Stimulated activated CD4-positive, alpha-beta T cell treated with anti-CD3 and anti-CD28 coated beads, TNF-alpha, amount 100 ng/mL, for 24 hours (primary cell): ENCODE results near the gene TRIM41.
"Not testable (repeated sequence)": the region's sequence is repeated elsewhere in the genome, so short reads cannot be mapped to it uniquely, and the experiment has no call there.

Experiments used
- DNase-seq, 3 experiments: peaks; one replicate each; pipeline ENCODE4 v3.0.0-alpha.2; 2020; ENCODE audit warnings: low read depth in 3 of 3

Gene TRIM41

DNA sequence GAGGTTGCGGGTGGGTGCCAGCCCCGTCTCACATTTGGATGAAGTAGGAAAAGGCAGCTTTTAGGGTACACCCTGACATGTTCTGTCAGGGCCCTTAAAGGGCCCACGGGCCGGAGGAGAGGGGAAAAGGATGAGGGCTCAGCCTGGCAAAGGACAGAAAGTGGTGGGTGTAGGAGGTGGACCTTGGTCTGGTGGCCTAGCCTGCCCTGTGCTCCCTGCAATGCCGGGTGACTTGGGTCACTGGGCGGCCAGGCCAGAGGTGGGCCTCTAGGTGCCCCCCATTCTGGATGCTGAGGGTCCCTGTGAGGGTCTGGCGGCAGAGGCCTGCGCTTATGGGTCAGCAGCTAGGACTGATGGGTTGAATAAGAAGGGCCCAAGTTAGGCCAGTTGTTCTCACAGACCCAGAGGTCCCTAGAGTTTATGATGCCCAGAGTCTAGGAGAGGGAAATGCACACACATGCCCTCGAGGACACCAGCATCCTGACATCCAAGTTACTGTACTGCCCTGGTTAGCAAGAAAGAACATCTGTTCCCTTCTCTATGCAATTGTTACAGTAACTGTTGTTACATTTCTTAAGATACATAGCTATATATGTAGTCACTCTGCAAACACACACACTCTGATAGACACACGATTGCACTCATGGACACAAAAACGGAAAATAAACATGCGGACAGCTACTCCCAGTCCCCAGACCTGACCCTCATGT lies 30.6 kb upstream of the TRIM41 start:
- no peak for DNase-seq

DNA sequence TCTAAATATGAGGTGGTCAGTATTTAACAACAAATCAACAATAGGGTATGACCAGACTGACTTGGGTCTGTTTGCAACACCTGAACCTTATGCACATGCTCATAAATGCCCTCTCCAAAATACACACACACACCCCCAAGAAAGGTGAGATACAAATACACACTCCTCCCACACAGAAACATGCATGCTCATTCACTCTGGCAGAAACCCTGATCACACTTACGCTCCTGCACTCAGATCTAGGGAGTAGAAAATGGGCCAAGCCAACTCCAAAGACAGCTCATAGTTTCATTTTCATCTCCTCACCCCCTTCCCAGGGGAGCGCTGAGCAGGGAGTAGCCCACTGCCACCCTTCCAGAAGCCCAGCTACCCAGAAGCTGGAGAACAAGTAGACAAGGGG lies 29.4 kb upstream of the TRIM41 start:
- no peak for DNase-seq

DNA sequence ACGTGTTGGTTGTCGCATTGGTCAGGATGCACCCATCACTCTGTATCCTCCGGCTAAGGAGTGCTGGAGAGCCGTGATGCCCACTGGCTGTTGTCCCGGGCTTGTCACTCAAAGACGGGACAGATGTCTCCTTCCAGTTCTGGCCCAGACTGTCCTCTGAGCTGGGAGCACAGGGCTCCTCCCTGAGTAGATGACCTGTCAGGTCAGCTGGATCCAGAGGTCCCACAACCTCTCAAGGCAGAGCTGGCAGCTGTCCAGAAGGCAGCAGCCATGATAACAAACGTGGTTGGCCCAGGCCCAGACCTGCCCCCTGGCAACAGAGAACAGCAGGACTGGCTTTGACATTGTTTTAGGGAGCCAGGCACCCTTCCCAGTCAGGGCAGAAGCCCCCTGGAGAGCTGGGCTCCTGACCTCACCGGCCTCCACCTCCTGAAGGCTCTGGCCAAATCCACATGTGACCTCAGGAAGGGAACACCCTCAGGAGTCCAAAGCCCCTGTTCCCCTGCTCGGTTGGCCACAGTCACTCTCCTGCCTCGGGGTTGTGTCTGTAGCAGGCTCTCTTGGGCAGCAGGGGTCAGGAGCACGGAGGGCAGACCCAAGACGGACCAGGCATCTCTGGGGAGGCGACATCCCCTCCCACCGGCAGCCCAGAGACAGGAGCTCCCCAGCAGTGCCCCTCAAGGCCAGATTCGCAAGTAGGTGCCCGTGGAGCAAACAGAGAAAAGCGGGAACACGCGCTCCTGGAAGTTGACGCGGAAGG lies 28.4 kb upstream of the TRIM41 start:
- no peak for DNase-seq

DNA sequence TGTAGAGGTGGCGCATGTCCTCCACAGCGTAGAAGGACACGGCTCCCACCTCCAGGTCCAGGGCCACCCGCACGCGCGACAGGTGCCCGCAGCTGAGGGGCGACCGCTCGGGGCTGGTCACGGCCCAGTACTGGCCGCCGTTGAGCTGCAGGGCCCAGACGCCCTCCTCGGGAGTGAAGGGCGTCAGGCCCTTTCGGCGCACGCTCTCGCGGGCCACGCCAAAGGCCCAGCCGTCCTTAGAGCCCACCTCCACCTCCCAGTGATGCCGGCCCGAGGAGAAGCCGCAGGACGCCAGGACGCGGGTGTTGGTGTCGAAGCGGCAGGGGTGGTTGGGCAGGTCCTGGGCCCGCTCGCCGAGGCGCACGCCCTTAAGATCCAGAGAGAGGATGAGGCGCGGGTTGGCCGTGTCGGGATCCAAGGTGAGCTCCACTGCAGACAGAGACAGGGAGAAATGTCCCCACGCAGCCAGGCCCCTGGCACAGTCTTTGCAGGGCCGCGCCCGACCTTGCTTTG lies 27.8 kb upstream of the TRIM41 start:
- DNase-seq: no peak

DNA sequence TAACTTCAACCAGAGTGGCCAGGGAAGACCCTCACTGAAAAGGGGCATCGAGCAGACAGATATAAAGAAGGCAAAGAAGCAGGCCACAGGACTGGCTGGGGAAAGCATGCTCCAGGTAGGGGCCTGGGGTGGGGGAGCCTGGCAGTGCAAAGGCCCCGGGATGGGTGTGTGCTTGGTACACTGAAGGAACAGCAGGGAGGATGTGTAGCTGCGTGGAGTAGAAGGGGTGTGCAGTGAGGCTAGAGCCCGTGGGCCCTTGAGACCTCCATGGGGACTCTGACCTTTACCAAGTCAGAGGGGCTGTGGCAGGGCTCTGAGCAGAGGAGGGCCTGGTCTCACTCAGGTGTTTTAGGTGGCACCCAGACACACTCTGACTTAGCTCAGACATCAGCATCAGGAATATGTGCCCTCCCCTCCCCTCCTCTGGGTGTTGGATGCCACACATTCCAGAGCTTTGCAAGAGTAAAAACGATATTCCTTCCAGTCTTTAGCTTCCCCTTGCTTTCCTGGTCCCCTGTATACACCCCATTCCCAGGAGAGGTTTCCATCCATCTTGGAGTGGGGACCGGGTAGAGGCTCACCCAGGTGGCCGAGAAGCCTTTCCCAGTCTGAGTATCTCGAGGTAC lies 25.6 kb upstream of the TRIM41 start:
- no peak for DNase-seq

DNA sequence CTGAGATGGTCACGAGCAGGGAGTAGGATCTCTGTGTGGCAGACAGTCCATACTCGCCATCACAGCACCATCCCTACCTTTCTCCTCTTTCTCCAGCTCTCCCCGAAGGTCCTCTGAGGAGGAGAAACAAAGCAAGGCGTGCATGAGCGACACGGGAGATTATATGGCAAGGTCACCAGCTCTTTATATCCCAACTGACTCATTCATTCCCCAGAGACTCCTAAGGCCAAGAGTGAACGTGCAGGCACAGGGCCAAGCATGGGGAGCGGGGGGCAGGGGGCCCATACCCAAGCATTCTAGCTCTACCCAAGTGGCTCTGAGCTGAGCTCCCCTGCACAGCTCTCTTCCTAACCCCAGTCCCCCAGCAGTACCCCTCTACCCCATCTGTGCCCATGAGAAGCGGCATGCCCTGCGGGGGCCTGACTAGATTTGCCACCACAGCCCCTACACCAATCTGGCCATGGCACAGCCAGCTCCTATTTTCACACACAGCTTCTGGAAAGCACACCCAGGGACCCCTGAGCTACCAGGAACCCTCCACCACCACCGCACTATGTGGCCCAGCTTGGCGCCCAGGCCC lies 24.9 kb upstream of the TRIM41 start:
- no peak for DNase-seq

DNA sequence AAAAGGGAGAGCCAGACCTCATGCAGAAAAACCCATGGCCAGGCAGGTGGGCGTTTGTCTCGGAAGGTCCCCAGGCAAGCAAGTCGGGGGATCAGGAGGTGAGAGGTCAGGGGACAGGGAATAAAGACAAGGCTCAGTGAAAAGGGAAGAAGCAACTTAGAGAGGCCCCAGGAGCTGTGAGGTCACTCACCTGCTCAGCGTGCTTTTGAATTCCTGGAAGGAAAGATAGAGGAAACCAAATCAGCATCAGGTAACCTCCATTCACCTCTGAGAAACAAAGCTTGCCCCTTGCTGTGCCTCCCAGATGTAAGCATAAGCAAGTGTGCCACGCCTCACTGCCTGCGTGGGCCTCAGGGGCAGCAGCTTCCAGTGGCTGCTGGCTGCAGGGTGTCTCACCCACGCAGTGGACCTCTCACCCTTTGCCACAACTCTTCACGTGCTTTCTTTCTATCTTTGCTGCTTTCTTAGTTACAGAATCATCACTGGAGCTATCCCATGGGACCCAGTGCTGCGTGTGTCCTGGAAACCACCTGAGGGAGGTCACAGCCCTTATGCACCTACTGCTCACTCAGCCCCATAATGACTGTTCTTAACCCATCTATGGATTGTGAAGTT lies 24.1 kb upstream of the TRIM41 start:
- DNase-seq: no peak

DNA sequence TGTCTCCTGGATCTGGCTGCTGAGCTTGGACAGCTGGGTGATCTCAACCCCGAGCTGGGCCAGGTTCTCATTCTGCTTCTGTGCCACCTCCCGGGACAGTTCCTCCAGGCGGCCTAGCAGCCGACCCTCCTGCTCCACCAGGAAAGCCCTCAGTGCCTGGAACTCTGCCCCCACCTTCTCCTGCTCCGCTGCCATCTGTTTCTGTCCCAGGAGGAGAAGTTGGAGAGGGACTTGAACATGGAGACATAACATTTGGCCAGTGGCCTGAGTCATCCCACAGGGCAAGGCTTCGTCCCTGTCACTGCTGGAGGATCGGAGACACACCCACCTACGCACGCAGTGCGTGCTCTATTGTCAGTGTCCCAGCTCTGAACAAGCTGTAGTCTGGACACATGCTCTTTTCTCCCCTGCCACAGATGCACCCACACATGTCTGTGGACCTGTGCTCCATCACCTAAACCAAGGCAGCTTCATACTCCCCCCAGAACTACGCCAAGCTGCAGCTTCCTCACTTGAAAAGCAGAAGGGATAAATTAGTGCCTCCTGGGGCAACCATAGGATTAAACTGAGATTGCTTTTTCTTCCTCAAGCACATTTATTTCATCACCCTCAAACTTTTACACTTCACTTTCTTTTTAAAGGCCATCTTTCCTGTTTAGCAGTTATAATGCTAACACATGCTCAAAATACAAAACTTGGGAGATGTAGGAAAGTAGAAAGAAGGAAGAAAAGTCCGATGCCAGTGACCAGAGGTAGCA lies 23.0 kb upstream of the TRIM41 start:
- DNase-seq: no peak

DNA sequence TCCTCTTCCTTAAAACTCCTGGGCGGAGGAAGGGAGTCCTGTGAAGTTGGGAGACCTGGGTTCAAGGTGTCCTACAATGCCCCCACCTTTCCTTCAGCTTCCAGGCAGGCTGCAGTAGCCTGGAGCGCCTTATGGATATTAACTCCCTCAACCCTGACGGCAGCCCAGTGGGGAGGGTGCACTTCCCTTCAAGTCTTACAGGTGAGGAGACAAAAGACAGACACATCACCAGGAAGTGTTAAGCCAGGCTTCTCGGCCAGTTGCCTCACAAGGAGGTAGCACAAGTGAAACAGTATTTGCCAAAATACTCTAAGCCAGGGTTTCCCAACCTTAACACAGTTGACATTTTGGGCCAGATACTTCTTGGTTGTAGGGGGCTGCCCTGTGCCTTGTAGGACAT lies 22.3 kb upstream of the TRIM41 start:
- DNase-seq: no peak

DNA sequence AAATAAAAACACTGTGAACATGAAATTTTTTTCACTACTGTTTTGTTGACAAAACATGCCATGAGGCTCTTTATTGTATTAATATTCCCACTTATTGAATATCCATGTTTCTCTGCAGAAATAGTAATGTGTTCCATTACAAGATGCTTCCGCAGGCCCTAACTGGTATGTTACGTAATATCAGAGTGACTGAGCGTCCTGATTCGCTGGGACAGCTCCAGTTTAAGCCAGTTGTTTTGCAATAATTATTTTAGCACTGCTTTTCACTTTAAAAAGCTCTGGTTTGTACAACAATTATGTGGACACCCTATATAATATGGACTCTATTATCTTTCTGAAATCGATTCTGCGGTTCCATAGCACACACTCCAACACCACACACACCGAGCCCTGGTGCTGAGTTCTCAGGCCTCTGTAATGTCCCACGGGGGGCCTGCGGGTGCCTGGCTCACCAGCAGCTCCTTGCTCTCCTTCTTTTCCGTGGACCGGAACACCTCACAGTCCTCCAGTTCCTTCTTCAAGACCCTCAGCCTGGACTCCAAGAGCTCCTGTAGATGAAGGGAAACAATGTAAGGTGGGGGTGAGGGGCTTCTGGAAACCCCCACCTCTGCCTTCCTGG lies 19.9 kb upstream of the TRIM41 start:
- no peak for DNase-seq

DNA sequence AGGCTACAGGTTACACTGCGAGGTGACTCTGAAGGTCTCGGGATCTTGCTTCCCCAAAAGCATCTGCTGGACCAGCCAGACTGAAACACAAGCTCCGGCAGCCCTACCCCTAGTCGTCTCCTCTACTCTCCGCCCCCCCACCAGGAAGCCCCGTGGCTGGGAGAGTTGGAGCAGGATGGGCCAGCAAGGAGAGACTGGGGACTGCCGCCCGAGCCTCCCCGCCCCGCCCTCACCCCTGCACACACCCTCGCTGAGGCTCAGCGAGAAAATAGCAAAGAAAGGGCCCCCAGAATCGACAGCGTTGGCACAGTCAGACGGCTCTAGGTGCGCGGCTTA lies 19.3 kb upstream of the TRIM41 start:
- DNase-seq: no peak

DNA sequence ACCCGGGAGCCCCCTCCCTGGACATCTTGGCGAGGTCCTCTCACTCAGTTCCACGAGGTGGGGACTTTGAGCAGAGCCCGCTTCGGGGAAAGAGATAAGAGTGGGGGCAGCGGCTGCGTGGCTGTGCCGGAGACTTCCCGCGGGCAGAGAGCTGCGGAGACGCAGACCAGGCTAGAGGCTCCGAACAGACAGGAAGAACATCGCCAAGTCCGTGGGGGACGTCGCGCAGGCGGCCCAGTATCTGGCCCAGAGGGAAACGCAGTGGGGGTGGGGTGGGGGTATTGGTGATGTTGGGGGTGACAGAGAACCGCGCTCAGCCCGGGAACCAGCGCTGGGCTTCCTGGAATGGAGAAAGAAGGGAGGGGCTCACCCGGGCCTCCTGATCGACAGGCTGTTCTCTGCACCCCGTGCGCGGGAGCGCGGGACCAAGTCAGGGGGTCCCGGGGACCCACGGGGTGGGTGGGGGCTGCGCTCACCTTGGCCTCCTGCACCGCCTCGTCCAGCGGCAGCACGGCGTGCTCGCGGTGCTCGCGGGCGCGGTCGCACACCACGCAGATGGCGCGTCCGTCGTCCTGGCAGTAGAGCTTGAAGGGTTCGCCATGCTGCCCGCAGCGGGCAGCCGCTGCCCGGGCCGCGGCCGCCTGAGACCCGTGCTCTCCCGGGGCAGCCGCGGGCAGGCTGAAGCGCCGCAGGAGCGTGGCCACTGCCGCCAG lies 18.8 kb upstream of the TRIM41 start:
- no peak for DNase-seq

DNA sequence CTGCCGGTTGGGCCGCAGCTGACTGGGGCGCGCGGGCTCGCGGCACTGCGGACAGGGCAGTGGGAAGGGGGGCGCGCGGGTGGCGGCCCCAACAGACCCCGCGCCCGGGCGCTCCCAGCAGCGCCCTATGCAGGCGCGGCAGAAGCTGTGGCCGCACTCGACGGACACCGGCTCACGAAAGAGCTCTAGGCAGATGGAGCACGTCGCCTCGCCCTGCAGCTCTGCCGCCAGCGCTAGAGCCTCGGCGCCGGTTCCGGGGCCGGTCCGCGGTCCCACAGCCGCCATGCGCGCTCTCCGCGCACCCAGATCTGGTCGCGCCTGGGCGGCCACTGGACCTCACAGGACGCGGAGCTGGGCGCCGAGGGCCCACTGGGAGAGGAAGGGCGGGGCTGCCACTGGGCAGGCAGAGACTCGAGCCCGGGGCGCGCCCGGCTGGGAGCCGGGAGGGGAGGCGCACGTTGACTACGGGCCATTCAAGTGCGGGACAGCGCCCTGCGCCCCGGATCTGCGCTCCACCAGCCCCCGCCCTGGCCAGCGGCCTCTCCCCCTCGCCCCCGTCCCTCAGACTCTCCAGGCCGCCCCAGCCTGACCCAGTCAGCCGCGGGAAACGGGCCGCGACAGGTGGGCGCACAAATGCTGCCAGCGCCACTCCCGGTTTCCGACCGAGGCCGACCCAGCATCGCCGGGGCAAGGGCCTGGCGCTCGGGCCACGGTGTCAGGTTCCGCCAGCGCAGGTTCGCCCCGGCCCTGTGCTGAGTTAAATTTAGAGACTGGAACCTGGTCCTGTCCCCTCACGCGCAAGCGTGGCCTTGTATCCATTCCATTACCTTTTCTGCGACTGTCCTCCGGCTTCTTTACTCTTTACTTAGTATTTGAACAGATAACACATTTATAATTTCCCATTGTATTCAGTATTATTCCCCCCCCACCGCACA lies 18.0 kb upstream of the TRIM41 start, which contains the start of gene TRIM7:
Gene TRIM7 (minus strand): TSS at position 371 of the 935 bp plus-strand sequence. CDS start 86 bp downstream, at position 285.
- DNase-seq: no peak

DNA sequence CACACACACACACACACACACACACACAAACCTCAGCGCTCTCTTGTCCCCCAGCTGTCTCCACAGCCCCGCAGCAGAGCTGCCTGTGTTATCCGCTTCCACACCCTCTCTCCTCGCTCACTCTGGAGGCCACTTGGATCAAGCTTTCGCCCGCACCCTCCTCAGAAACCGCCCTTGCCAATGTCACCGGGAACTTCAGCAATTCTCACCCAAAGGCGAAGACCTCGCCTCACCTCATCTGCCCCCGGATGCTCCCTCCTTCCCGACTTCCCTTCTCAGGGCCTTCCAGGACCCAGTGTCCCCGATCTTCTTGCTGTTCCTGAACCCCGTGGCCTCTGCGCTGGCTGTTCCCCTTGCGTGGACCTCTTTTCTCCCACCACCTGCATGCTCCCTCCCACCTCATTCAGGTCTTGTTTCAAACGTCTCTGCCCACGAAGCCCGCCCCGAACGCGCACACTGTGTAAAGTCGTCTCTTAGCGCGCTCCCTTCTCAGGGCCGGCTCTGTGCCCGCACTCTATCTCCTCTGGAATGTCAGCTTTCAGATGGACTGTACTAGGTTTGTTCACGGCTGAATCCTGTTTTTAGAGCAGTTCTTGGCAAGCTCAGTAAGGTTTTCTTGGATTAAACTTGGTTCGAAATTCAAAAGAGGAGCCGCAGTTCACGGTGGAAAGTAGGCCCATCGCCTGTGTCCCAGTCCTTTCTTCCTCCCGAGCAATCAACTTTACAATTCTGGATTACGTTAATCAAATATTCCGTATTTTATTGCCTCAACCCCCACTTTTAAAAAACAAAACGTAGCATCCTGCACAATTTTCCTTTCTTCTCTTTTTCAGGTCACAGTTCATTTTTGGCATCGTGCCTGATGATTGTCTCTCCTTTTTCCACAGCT lies 17.1 kb upstream of the TRIM41 start:
- no peak for DNase-seq

DNA sequence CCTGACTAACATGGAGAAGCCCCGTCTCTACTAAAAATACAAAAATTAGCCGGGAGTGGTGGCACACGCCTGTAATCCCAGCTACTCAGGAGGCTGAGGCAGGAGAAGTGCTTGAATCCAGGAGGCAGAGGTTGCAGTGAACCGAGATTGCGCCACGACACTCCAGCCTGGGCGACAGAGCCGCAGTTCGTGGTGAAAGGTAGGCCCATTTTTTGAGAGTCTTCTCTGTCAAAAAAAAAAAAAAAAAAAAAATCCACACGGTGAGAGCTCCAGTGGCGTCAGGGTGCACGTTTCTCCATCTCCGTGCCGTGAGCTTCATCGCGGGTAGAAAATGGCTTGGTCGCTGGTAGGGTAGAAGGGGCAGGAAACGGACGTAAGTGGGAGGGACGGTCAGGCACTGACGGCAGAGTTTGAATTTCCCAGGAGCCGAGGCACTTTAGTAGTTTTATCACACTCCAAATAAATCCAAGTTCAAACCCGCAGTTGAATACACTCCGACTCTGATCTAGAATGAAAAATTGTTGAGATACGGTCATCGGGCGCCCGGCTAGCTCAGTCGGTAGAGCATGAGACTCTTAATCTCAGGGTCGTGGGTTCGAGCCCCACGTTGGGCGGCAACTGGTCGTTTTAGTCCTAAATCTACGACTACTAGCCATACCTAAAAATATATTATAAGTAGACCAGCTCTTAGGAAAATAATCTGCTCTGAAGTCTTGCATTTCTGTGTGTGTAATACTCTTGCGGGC lies 15.7 kb upstream of the TRIM41 start:
- DNase-seq: peak; percentile 79 to 94 (median 84)

DNA sequence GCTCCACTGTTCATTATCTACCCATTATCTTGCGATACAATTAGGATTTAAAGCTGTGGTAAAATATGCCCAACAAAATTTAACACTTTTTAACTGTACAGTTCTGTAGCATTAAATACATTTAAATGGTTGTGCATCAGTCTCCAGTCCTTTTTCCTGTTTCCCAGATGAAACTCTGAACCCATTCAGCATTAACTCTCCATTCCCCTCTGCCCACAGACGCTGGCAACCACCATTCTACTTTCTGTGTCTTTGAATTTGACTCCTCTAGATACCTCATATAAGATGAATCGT lies 15.2 kb upstream of the TRIM41 start:
- no peak for DNase-seq

DNA sequence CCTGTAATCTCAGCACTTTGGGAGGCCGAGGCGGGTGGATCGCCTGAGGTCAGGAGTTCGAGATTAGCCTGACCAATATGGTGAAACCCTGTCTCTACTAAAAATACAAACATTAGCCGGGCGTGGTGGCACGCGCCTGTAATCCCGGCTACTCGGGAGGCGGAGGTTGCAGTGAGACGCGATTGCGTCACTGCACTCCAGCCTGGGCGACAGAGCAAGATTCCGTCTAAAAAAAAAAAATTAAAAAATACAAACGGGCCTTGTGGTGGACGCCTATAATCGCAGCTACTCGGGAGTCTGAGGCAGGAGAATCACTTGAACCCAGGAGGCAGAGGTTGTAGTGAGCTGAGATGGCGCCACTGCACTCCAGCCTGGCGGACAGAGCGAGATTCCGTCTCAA lies 14.1 kb upstream of the TRIM41 start:
- DNase-seq: not testable (repeated sequence)
